HG02852 (cell line): ENCODE measurements around the gene SRSF5.
A peak's percentile ranks its signal among the peaks of the same experiment; 100 is the strongest.
"Not testable (repeated sequence)": the region's sequence is repeated elsewhere in the genome, so short reads cannot be mapped to it uniquely, and the experiment has no call there.

Experiments used
- ATAC-seq: cut with Tn5 transposase; IDR thresholded peaks from one replicate; pipeline ENCODE4 v1.9.1; 2021; ENCODE audit warnings: mild to moderate bottlenecking, moderate library complexity; ENCODE audit not compliant: unreplicated experiment

Gene SRSF5

DNA sequence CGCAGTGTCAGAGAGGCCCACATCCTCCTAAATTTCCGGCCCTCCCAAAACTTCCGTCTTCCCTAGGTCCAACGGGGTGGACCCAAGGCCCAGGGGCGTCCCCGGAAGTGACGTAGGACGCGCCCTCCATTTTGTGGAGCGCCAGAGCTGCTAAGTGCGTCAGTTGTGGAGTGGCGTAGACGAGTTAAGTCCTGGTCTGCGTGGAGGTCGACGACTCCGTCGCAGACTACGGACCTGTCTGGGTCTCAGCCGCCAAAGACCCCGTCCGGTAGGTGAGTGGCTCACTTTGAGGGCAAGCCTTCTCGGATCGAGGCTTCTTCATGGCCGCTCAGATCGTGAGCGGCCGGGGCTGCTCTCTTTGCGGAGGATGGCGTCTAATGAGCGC, at the start of gene SRSF5:
Gene SRSF5 (plus strand): TSS at position 159 of the 385 bp plus-strand sequence. CDS start 1,015 bp downstream, outside the sequence.
- peak; percentile 66 for ATAC-seq

- ATAC-seq: not testable (repeated sequence)
These were observed 48.3 kb upstream of the SRSF5 start for GRCh38 chr14:69718614-69719013.

- ATAC-seq: no peak
These were observed 47.4 kb upstream of the SRSF5 start for GRCh38 chr14:69719501-69719951.

DNA sequence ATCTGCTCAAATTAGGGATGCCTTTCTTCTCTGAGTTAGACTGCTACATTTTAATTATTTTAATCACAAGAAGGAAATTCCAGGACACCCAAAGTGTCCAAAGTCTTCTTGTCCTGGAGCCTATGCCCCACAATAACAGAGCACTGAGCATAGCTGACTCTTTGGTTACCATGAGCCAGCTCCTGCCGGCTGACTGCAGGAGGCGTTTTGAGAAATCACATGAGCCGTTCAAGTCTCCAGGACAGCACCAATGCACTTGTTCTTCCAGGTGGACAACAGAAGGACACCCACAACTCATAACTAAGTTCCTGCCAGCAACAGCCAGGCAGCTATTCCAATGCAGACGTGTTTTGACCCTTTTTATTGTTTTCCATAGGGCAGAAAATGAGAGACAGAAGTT, 46.0 kb upstream of the SRSF5 start:
- ATAC-seq: no peak

- peak; percentile 80 for ATAC-seq
These were observed 40.0 kb upstream of the SRSF5 start for GRCh38 chr14:69726761-69727511.

DNA sequence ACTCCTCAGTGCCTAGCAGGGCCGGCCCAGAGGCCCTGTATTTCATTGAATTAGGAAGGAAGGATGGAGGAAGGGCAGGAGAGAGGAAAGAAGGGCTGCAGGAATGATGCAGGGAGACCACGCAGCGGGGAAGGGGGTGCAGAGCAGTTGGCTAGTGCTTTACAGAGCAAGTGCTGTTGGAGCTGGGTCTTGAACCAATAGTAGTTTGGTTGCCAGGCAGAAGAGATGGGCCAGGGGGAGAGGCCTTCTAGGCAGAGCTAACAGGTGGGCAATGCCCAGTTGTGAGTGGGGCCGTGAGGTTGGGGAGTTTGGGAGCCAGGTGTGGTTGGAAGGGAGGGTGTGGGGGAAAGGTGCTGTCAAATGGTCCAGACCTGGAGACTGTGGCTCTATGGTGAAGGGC, 39.1 kb upstream of the SRSF5 start:
- ATAC-seq: no peak

DNA sequence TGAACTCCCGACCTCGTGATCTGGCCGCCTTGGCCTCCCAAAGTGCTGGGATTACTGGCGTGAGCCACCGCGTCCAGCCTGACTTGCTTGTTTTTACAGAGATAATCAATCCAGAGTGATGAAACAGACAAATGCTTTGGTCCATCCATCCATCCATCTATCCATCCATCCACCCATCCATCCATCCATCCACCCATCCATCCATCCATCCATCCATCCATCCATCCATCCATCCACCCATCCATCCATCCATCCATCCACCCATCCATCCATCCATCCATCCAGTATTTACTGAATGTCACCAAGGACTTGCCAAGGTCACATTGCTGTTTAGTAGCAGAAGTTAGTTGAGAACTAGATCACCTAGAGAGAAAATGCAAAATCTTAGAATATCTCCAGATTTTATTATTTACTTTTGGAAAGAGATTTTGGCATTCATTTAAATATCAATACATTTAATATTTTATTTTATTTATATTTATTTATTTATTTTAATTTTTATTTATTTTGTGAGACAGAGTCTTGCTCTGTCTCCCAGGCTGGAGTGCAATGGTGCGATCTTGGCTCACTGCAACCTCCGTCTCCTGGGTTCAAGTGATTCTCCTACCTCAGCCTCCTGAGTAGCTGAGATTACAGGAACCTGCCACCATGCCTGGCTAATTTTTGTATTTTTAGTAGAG, 34.9 kb upstream of the SRSF5 start:
- ATAC-seq: not testable (repeated sequence)

GRCh38 chr14:69736405-69736804, 30.5 kb upstream of the SRSF5 start:
- ATAC-seq: not testable (repeated sequence)

GRCh38 chr14:69741055-69741454, 25.9 kb upstream of the SRSF5 start:
- ATAC-seq: no peak

- ATAC-seq: no peak
These were observed 17.0 kb upstream of the SRSF5 start for GRCh38 chr14:69749956-69750355.

DNA sequence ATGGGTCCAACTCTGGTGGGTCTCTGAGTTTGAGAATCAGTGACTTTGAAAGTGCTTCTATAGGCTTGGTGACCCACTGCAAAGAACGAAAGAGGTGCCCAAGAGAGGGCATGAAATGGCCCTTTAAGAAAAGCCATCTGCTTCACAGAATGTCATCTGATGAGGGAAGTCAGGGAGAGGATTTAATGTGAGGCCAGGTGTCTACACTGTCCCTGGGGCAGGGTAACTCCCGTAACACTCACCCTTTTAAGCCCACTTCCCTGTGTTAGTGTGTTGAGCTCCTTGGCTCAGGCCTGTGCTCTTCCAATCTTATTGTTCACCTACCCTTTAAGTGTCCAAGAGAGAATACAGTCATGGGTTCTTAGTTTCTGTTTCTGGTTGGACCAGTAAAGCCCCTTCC, 16.4 kb upstream of the SRSF5 start:
- no peak for ATAC-seq

DNA sequence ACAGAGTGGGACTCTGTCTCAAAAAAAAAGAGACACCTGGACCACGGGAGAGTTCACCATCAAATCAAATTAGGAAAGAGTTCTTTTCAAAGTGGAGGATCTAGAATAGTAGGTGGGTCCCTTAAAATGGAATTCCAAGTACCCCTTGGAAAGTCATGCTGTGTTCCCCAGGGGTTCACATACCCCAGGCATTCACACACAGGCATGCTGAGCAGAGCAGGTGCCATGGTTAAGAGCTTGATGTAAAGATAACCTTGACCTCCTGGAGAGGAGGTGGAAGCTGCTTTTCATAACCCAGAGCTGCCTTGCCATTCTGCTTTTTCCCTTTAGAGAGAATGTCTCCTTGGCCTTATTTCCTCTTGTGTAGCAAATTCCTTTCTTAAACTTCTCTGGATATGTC, 14.2 kb upstream of the SRSF5 start:
- ATAC-seq: no peak

DNA sequence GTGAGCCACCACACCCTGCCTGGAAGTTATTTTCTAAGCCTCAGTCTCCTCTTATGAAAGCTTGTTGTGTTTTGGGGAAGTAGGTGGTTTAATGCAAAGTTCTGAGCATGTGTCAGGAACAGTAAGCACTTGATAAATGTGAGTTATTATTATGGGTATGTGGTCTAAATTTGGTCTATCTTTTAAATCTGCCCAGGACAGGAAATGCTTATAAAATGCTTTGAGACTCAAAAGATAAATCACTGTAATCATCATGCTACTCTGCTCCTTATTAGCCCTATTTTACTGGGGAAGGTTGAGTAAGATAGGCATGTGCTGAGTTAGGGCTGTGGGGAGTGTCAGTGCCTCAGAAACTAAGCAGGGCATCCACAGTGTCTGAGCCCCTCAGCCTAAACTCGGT, 13.1 kb upstream of the SRSF5 start:
- no peak for ATAC-seq

DNA sequence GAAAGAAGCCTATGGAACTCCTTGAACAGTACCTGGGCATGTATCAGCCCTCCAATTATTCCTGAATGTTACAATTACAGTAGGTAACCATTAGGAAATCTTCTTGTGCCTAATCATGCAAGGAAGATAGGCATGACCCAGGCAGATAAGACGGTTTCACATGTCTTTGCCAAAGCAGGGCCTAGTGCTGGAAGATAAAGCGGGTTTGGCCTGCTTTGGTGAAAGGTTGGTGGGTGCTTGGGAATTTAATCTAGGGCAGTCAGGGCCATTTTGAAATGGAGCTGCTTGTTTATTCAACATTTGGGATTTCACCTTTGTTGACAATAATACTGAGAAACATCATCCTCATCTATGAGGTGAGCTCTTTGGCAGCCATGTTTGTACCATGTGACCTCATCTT, 12.5 kb upstream of the SRSF5 start:
- ATAC-seq: no peak

DNA sequence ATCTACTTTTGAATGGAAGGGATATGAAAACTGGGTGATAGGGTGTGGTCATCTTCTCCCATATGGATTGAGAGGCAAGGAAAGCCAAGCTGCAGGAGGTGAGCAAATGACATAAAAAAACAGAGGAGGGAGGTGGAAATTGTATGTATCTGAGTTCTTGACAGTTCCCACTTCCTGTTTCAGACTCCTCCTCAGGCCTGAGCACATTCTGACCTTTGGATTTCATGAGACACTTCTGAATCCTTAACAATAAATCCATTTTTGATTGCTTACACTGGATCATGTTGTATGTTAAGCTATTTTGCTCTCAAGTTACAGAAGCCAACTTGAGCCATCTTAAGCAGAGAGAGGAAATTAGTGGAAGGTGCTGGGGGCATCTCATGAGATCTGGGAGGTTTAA, 11.6 kb upstream of the SRSF5 start:
- no peak for ATAC-seq

- no peak for ATAC-seq
These were observed 11.2 kb upstream of the SRSF5 start for GRCh38 chr14:69755784-69756183.

DNA sequence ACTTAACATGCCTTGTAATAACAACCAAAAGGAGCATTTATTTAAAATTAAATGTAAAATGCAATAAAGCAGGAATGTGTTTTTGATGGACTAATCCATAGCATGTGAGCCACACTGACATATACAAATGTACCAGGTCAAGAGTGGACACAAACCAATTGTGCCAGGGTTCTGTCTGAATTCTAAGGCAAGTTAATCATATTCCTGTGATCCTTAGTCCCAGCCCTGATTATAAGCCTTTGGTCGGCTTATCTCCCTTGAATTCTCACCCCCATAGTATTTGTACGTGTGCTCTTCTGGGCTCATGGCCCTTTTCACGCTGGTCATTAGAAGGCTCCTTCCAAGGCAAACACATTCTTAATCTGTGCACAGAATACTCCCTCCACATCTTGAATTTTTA, 10.6 kb upstream of the SRSF5 start:
- no peak for ATAC-seq

GRCh38 chr14:69760810-69761209, 6.1 kb upstream of the SRSF5 start:
- ATAC-seq: no peak

DNA sequence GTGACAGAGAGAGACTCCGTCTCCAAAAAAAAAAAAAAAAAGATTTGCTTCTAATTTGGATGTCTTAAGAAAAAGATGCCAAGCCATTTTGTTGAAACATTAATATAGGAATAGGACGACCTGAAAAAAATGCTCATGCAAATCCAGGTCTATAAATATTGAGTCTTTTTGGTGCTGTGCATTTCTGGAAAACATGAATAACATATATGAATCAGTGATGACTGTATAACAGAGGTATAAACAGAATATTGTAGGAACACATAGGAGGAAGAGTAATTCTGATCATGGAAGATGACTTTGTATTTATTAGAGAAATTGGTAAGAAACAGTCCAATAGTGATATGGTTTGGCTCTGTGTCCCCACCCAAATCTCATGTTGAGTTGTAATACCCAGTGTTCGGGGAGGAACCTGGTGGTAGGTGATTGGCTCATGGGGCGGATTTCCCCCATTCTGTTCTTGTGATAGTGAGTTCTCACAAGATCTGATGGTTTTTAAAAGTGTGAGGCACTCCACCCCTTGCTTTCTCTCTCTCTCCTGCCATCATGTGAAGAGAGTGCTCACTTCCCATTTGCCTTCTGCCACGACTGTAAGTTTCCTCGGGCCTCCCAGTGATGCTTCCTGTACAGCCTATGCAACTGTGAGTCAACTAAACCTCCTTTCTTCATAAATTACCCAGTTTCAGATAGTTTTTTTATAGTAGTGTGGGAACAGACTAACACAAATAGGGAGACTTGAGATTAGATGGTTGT, 3.0 kb upstream of the SRSF5 start:
- no peak for ATAC-seq

DNA sequence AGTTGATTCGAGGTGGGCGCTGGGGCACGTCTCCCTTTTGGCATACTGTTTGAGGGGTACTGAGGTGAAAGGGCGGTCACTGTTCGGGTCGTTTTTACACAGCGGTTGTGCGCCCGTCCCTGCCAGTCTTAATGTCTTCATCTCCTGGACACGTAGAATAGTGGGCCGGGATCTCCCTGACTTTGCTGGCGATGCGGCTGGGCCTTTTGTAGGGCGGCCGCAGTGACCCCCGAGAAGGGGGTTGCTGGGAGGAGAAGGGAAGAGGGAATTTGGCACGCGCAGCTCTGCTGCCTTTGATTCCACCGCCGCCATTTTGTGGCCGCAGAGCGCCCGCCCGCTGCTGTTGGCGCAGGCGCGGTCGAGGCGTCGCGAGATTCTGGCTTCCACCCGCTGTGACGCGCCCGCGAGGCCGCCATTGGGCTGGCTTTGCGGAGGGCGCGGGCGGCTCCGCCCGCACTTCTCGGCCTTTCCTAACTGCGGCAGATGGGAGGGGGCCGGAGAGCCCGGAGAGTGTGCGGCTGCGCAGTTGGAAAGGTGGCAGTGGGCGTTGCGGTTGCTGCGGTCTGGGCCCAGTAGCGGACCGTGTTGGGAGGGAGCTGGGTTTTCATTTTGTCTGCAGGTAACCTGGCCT, 542 bp downstream of the SRSF5 start:
- peak; percentile 68 for ATAC-seq

- no peak for ATAC-seq
These were observed 1.9 kb downstream of the SRSF5 start for GRCh38 chr14:69768873-69769272.
